PC-9 (cell line): ENCODE results near the gene RPS24.

Source experiments
- CTCF ChIP-seq: fragments of 200-600 bp; sonication (generic); conservative IDR thresholded peaks from 2 replicates; pipeline ENCODE4 v1.6.1; 2017; ENCODE audit warnings: mixed run types, antibody characterized with exemption, mild to moderate bottlenecking, moderate library complexity
- EZH2 ChIP-seq: fragments of 200-600 bp; sonication (generic); IDR thresholded peaks from 2 replicates; pipeline ENCODE4 v1.8.0; 2017; ENCODE audit warnings: antibody characterized with exemption, low read depth

DNA sequence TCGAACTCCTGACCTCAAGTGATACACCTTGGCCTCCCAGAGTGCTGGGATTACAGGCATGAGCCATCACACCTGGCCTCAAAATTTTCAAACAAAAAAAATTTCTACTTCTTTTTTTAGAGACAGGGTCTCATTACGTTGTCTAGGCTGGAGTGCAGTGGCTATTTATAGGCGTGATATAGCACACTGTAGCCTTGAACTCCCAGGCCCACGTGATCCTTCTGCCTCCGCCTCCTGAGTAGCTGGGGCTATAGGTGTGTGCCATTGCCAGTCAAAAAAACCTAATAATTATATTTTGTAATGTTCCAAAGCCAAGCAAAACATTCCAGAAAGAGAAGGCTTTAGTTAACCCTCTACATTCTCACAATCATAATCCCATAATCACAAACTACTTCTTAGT is 18.1 kb upstream of the RPS24 start:
- TF ChIP-seq CTCF (no peak), EZH2 (no peak)
